Trophoblast cell (in vitro differentiated cells and primary cell): ENCODE results near the gene GAB2.
A peak's percentile ranks its signal among the peaks of the same experiment; 100 is the strongest.

Experiments
- DNase-seq, 2 donors: peaks; one replicate each; pipeline ENCODE4 v3.0.0-alpha.2; 2016
- H2AFZ ChIP-seq: 2 replicates; pipeline ENCODE4 v1.6.1; 2013; ENCODE audit warnings: low read length, moderate library complexity, mild to moderate bottlenecking; ENCODE audit not compliant: insufficient read depth, poor library complexity
- H2AK5ac ChIP-seq: 2 replicates; pipeline ENCODE4 v1.6.1; 2013; ENCODE audit warnings: mild to moderate bottlenecking, low read length
- H2BK120ac ChIP-seq: 2 replicates; pipeline ENCODE4 v1.6.1; 2013; ENCODE audit warnings: low read length, mild to moderate bottlenecking, moderate library complexity; ENCODE audit not compliant: insufficient read depth, poor library complexity
- H2BK12ac ChIP-seq: 2 replicates; pipeline ENCODE4 v1.6.1; 2013; ENCODE audit warnings: mild to moderate bottlenecking, low read length, moderate library complexity
- H2BK5ac ChIP-seq: 2 replicates; pipeline ENCODE4 v1.6.1; 2013; ENCODE audit warnings: low read length, low read depth, moderate library complexity, mild to moderate bottlenecking; ENCODE audit not compliant: poor library complexity
- H3K14ac ChIP-seq: 2 replicates; pipeline ENCODE4 v1.6.1; 2013; ENCODE audit warnings: mild to moderate bottlenecking, low read length
- H3K18ac ChIP-seq: 2 replicates; pipeline ENCODE4 v1.6.1; 2013; ENCODE audit warnings: mild to moderate bottlenecking, low read length
- H3K23ac ChIP-seq: 2 replicates; pipeline ENCODE4 v1.6.1; 2013; ENCODE audit warnings: low read length
- H3K27ac ChIP-seq: 2 replicates; pipeline ENCODE4 v1.5.1; 2013; ENCODE audit warnings: low read depth, mild to moderate bottlenecking, inconsistent platforms, low read length, moderate library complexity
- H3K27me3 ChIP-seq: 2 replicates; pipeline ENCODE4 v1.6.1; 2013; ENCODE audit warnings: inconsistent platforms, mild to moderate bottlenecking, low read length, moderate library complexity; ENCODE audit not compliant: insufficient read depth
- H3K36me3 ChIP-seq, 2 experiments: 1 replicate in 1 of 2; 2 replicates in 1 of 2; pipeline ENCODE4 v1.6.1; 2013; ENCODE audit warnings: low read length in 2 of 2, mild to moderate bottlenecking in 2 of 2, moderate library complexity in 1 of 2; ENCODE audit not compliant: insufficient read depth in 2 of 2, control insufficient read depth in 1 of 2
- H3K4ac ChIP-seq: 2 replicates; pipeline ENCODE4 v1.6.1; 2013; ENCODE audit warnings: low read depth, mild to moderate bottlenecking, low read length, moderate library complexity
- H3K4me1 ChIP-seq, 2 experiments: 1 replicate in 1 of 2; 2 replicates in 1 of 2; pipeline ENCODE4 v1.6.1; 2013; ENCODE audit warnings: low read length in 2 of 2, mild to moderate bottlenecking in 2 of 2, moderate library complexity in 1 of 2; ENCODE audit not compliant: insufficient read depth in 2 of 2, control insufficient read depth in 1 of 2
- H3K4me2 ChIP-seq: 2 replicates; pipeline ENCODE4 v1.6.1; 2013; ENCODE audit warnings: inconsistent platforms, mild to moderate bottlenecking, low read length, moderate library complexity
- H3K4me3 ChIP-seq: 2 replicates; pipeline ENCODE4 v1.5.1; 2013; ENCODE audit warnings: mild to moderate bottlenecking, low read depth, low read length, inconsistent platforms
- H3K79me1 ChIP-seq: one replicate; pipeline ENCODE4 v1.6.1; 2013; ENCODE audit warnings: low read length
- H3K79me2 ChIP-seq: 2 replicates; pipeline ENCODE4 v1.6.1; 2013; ENCODE audit warnings: low read length, mild to moderate bottlenecking; ENCODE audit not compliant: control insufficient read depth, insufficient read depth, poor library complexity
- H3K9ac ChIP-seq: 2 replicates; pipeline ENCODE4 v1.6.1; 2013; ENCODE audit warnings: mild to moderate bottlenecking, low read length
- H3K9me3 ChIP-seq: 2 replicates; pipeline ENCODE4 v1.6.1; 2013; ENCODE audit warnings: low read depth, mild to moderate bottlenecking, control low read depth, inconsistent platforms, low read length; ENCODE audit not compliant: insufficient read depth
- H4K12ac ChIP-seq: 2 replicates; pipeline ENCODE4 v1.6.1; 2013; ENCODE audit warnings: low read depth, mild to moderate bottlenecking, low read length, moderate library complexity
- H4K8ac ChIP-seq: 2 replicates; pipeline ENCODE4 v1.6.1; 2013; ENCODE audit warnings: low read depth, mild to moderate bottlenecking, low read length, moderate library complexity
- H4K91ac ChIP-seq: one replicate; pipeline ENCODE4 v1.6.1; 2013; ENCODE audit warnings: low read depth, mild to moderate bottlenecking, low read length, moderate library complexity
- WGBS: extraction: QIAGEN DNeasy Blood & Tissue Kit; methylation state at CpG from one replicate; pipeline ENCODE4 v1.1.7; 2013; ENCODE audit warnings: missing lambda C conversion rate; ENCODE audit not compliant: insufficient read length, insufficient coverage; ENCODE audit errors: extremely low coverage; 5-methylcytosine and 5-hydroxymethylcytosine counted together

GAB2 gene

DNA sequence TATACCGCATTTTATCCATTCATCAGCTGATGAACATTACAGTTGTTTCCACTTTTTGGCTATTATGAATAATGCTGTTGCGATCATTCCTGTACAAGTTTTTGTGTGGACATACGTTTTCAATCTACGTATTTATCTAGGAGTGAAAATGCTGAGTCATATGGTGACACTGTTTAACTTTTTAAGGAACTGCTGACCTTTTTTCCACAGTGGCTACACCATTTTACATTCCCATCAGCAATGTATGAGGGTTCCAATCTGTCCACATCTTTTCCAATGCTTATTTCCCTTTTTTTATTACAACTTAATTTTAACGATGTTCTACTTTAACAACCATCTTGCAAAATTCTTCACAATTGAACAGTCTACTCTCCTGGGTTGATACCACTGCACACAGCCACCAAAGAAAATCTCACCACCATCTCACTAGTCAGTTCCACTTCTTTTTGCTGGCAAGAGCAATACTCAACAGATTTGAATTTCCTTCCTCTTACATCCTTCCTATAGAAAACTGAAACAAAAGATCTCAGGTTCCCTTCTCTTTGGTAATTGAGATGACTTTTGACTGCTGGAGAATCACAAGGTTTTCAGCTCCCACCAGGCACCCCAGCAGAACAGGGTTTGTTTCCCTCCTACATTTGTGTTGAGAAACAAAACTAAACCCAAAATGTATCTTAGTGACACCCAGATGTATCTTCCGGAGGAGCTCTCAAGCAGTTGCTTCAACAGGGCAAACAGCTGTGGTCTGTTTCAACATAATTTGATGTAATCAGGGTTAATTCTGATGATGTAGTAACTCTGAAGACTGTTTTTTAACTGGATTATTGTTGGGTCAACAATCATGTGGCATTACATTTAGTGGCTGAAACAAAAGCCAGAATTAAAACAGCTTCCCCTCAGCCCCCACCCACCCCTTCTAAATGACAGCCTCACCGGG, 7.0 kb upstream of the GAB2 start:
- Histone ChIP-seq H3K9me3 (no peaks in the 10 kb centered on the region), H3K36me3 (no peaks in the 10 kb centered on the region), H3K79me2 (peaks cover 2% of the 10 kb centered on the region), H4K91ac (no peak overlapping the region), H3K9ac (no peak overlapping the region), H4K8ac (no peak overlapping the region), H3K18ac (peak overlapping the region; percentile 56), H3K27me3 (no peaks in the 10 kb centered on the region), H3K4me1 (peaks cover 6 to 19% of the 10 kb centered on the region in 2 experiments), H2AFZ (no peak overlapping the region), H3K4ac (no peak overlapping the region), H2BK5ac (peak overlapping the region; percentile 66), H3K14ac (peak overlapping the region; percentile 64), H2BK120ac (peak overlapping the region; percentile 44), H4K12ac (no peak overlapping the region), H3K4me3 (no peak overlapping the region), H3K23ac (no peak overlapping the region), H3K79me1 (peaks cover 13% of the 10 kb centered on the region), H2AK5ac (peak overlapping the region; percentile 35), H3K27ac (peak overlapping the region; percentile 74), H3K4me2 (no peak overlapping the region), H2BK12ac (peak overlapping the region; percentile 50)
- DNase-seq: peak in 1 of 2 donors; percentile 55
- 100% methylated on average over 1 of the region's 7 CpGs for WGBS

DNA sequence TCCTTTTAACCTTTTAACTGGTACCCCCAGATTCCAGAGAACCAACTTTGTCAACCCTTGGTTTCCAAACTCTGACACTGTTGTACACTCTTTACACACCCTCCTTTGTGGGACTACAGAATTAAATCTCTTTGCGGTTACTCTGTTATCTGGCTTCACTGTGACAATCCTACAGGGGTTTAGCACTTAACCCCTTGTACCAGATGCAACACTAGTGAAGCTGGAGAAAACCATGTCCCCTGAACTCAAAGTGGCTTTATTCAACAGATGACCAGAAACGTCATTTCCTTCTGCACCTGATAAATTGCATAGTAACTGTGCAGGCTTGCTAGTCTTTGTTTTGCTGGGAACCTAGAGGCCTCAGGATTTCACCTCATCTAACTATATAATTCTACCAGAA, 5.6 kb upstream of the GAB2 start:
- Histone ChIP-seq H2BK120ac (no peak overlapping the region), H3K79me1 (peaks cover 23% of the 10 kb centered on the region), H3K36me3 (no peaks in the 10 kb centered on the region), H4K12ac (no peak overlapping the region), H2AK5ac (no peak overlapping the region), H3K27ac (no peak overlapping the region), H3K4ac (no peak overlapping the region), H3K14ac (no peak overlapping the region), H2BK12ac (peak overlapping the region; percentile 65), H4K8ac (no peak overlapping the region), H2BK5ac (no peak overlapping the region), H3K23ac (no peak overlapping the region), H3K79me2 (peaks cover 3% of the 10 kb centered on the region), H3K4me3 (no peak overlapping the region), H3K9ac (no peak overlapping the region), H2AFZ (no peak overlapping the region), H3K4me2 (no peak overlapping the region), H3K4me1 (peaks cover 15 to 30% of the 10 kb centered on the region in 2 experiments), H3K27me3 (no peaks in the 10 kb centered on the region), H3K9me3 (no peaks in the 10 kb centered on the region), H3K18ac (no peak overlapping the region), H4K91ac (no peak overlapping the region)
- no CpG with 5 or more reads among the region's 2 CpGs for WGBS
- no peak for DNase-seq

DNA sequence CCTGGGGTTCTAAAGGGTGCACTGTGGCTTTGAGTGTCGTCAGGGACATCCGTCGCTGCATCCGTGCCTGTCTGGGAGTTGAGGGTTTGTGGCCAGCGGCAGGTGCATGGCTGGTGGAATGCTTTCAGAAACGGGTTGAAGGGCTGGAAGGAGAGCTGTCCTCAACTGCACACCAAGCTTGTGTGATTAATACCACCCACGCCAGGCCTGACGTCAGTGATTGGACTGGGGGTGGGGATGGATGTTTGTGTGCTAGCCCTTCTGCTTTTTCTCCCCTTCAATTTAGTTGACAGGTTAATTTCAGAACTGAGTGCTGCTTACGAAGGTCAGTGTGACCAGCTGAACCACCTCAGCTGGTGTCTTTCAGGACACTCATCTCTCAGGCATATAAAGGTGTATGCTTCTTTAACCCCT, 3.2 kb upstream of the GAB2 start:
- Histone ChIP-seq H3K9ac (no peak overlapping the region), H3K27ac (no peak overlapping the region), H3K79me1 (peaks cover 35% of the 10 kb centered on the region), H3K27me3 (no peaks in the 10 kb centered on the region), H2AK5ac (peak overlapping the region; percentile 64), H3K36me3 (no peaks in the 10 kb centered on the region), H3K4ac (no peak overlapping the region), H2BK120ac (no peak overlapping the region), H3K23ac (no peak overlapping the region), H3K4me3 (no peak overlapping the region), H4K12ac (no peak overlapping the region), H3K4me1 (peaks cover 15 to 26% of the 10 kb centered on the region in 2 experiments), H3K14ac (no peak overlapping the region), H3K4me2 (peak overlapping the region; percentile 19), H4K8ac (peak overlapping the region; percentile 17), H2AFZ (no peak overlapping the region), H3K18ac (no peak overlapping the region), H2BK5ac (peak overlapping the region; percentile 24), H3K79me2 (peaks cover 16% of the 10 kb centered on the region), H2BK12ac (peak overlapping the region; percentile 83), H3K9me3 (no peaks in the 10 kb centered on the region), H4K91ac (no peak overlapping the region)
- WGBS: no CpG with 5 or more reads among the region's 9 CpGs
- peak; percentile 27 to 46 for DNase-seq

DNA sequence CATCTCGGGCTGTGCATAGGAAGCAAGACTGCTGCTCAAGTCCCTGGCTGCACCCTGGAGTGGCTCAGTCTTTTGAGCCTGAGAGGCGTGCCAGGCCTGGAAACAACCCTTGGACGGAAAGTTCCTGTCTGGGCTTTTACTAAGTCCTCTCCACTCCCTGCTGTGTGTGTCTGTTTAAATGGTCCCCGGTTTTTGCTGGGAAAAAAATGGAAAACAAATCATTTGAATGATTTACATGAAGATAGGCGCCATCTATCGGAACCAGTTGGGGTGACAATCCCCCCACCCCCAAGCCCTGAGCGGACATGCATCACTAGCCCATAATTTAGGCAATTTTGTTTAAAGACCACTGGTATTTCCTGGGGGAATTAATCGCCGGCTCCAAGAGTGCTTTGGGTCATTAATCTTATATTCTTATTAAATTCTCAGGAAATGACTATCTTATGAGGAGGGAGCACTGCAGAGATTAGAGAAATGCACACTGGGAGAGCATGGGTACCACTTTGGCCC, 2.7 kb upstream of the GAB2 start:
- WGBS: no CpG with 5 or more reads among the region's 9 CpGs
- H3K36me3 ChIP-seq: no peaks in the 10 kb centered on the region
- H4K91ac ChIP-seq: peak overlapping the region; percentile 82

More for the DNA sequence above, 2.7 kb upstream of the GAB2 start:
- Histone ChIP-seq H3K14ac (peak overlapping the region; percentile 93), H4K12ac (no peak overlapping the region), H3K79me2 (peaks cover 19% of the 10 kb centered on the region), H3K79me1 (peaks cover 37% of the 10 kb centered on the region), H3K9ac (no peak overlapping the region), H3K4me2 (no peak overlapping the region), H2AK5ac (peak overlapping the region; percentile 64), H3K18ac (peak overlapping the region; percentile 55), H2AFZ (no peak overlapping the region), H3K4me1 (peaks cover 15 to 25% of the 10 kb centered on the region in 2 experiments), H3K23ac (no peak overlapping the region), H3K4me3 (no peak overlapping the region), H2BK5ac (peak overlapping the region; percentile 72), H3K27me3 (no peaks in the 10 kb centered on the region), H3K9me3 (no peaks in the 10 kb centered on the region), H2BK12ac (peak overlapping the region; percentile 94), H3K27ac (peak overlapping the region; percentile 4), H4K8ac (peak overlapping the region; percentile 87), H3K4ac (peak overlapping the region; percentile 80), H2BK120ac (peak overlapping the region; percentile 85)
- DNase-seq: peak in 1 of 2 donors; percentile 43
